ENCODE measurements around the gene TADA1.
"Not testable (repeated sequence)": the region's sequence is repeated elsewhere in the genome, so short reads cannot be mapped to it uniquely, and the experiment has no call there.

Gene TADA1

DNA sequence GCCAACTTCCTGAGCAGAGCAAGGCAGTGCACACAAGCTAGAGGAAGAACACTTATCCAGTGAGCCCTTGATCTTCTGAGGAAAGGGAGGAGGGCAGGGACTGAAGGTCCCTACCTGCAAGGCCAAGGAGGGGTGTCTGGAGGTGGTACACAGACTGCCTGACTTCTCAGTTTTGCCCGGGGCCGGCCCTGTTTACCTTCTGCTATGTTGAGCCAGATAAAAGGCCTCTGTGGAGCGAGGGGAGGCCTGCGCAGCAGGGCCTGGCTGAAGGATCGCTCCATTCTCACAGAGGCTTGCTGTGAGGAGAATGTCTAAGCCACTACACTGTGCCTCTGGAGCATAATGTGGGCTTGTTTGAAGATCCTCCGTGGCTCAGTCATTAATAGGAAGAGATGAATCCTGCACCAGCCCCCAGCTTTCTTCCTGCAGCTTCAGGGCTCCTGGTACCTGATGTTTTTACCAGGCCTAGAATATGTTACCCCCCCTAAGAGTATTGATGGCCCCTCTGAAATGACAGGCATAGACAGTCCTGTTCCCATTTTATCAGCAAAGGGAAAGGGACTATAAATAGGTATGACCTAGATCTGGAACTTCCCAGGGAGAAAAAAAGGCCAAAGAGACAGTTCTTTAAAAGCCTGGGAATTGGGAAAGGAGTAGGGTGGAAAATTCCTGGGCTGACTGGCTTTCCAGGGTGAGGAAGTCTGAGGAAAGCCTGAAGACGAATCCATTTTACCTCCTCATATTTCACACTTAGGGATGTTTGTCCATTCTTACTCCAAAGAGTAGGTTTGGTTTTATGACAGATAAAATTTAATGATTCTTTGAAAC is 32.1 kb downstream of the TADA1 start:
- DNase-seq (ENCODE audit: low read depth), result no peak

DNA sequence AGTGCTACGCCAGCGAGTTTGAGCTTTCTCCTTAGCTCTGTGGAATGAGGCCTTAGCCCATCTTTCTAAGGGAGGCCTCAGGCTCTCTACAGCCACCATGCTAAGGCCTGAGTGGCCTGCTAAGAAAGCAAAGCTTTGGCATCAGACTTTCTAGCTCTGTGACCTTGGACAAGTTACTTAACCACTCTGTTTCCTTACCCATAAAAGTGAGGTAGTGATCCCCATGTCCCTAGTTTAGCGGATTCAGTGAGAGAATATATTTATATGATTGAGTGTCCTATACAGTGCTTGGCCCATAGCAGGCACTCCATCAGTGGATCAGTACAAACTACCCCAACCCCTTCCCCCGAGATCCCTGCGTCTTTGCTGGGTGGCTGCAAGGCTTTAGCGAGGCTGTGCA is 32.7 kb downstream of the TADA1 start:
- DNase-seq (ENCODE audit: low read depth), result no peak

DNA sequence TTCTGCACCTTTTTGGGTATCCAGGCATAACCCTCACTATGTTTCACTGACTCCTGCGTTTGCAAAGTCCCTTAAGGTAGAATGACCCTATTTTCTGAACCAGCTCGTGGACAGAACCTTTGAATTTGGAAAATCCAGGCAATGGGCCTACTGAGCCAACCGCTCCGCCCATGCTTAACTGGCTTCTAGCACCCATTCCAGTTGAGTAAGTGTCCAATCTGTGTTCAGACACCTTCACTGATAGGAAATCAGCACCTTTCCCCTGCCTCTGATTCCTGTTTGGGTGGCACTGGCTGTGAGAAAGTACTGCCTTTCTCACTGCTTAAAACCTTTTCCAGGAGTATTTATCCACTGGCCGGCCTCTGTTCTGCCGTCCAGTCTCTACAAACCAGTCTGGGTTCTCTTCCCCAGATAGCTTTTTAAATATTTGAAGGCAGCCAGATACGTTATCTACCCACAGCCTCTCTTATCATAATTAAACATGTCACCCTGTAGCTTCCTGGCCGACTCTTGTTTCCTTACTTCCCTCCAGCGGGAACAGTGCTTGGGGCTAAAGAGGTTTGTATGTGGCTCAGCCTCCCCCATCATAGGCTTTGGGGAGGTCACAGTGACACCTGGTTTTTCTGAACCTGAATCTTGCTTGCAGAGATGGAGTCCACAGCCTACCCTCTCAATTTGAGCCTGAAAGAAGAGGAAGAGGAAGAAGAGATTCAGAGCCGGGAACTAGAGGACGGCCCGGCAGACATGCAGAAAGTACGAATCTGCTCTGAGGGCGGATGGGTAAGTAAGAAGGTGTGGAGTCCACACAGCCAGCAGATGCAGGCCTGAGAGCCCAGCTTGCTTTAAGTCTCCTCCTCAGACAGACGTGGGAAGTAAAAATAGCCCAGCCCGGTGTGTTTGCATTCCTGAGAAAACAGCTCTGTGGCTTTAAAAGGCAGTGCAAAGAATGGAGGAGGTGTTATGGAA is 35.5 kb downstream of the TADA1 start:
- DNase-seq (ENCODE audit: low read depth), result no peak

DNA sequence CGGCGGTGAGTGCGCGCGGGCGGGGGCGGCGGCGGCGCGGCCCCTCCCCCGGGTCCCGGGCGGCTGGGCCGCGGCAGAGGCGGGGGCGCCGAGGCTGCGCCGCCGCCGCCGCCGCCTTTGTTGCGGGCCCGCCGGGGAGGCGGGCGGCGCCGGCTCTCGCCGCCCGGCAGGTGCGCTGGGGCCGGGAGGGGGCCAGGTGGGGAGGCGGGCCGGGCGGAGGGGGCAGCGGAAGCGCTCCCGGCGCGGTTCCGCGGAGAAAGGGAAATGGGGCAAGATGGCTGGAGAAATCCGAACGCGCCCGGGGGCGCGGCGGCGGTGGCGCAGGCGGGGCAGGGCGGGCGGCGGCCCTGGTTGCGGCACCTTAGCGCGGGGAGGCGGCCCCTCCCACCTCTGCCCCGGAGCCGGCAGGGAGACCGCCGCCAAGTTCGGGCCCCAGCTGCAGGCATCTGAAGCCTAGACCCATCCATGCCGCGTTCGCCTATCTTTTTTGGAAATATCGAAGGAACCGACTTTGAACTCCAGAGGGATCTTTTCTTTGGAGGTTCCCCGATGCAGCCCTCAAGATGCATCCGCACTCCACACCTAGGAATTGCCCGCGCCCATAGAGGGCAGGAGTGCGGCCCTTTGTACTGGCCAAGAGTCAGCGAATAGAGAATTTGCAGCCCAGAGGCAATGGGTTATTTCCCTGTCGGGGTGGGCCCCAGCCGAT is 36.3 kb downstream of the TADA1 start:
- peak; percentile 48 for DNase-seq (ENCODE audit: low read depth)

DNA sequence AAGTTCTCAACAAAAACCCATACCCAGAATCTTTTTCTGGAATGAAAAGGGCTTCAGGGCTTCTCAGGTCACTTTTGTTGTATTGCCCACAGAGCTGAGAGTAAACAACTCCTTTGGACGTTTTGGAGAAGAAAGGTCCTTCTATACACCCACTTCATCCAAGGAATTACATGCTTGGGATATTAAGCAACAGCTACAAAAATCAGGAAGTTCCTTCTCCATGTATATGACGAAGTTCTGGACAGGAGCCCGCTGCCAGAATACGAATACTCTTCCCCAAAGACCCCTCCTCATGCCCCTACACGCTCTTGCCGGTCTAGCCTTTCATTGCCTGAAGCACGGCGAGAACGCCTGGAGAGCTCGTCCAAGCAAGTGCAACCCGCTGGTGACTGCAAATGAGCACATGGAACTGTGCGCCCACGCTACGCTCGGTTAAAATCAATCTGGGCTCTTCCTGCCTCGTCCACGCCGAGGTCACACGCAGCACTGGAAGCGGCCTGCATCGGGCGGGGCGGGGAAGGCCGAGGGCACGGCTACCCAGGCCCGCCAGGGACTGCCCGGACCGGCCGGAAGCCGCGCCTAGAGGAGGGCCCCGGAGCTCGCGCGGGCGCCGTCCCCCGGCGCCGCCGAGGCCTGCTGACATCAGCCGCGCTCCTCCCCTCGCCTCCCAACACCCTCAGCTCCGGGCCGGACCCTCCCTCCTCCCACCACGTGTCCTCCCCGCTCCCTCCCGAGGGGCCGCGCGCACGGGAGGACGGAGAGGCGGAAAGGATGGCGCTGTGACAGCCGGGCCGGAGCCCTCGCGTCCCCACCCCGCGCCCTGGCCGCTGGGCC is 37.1 kb downstream of the TADA1 start, which contains the start of gene POGK:
Gene POGK (plus strand): TSS at position 710 of the 834 bp plus-strand sequence. CDS start 1,482 bp downstream, outside the sequence.
- peak; percentile 65 for DNase-seq (ENCODE audit: low read depth)

DNA sequence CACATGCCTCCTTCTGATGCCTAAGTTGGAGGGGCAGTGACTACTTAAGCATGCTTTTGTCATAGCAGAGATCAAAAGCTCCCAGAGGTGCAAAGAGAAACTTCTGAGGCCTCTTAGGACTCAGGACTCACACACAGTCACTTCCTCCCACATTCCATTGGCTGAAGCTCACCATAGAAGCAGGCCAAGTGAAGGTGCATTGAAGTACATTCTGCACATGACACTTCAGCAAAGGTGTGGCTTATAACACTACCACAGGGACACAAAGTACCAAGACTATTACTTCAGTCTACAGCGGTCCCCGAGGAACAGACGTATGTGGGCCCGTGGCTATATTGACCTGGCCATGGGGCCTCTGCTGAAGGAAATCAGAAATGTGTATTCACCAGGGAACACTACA is 39.3 kb downstream of the TADA1 start:
- no peak for DNase-seq (ENCODE audit: low read depth)

DNA sequence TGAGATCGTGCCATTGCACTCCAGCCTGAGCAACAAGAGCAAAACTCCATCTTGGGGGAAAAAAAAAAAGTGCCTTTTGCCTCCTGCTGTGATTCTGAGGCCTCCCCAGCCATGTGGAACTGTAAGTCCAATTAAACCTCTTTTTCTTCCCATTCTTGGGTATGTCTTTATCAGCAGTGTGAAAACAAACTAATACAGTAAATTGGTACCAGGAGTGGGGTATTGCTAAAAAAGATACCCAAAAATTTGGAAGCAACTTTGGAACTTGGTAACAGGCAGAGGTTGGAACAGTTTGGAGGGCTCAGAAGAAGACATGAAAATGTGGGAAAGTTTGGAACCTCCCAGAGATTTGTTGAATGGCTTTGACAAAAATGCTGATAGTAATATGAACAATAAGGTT is 46.3 kb downstream of the TADA1 start:
- not testable (repeated sequence) for DNase-seq (ENCODE audit: low read depth)

DNA sequence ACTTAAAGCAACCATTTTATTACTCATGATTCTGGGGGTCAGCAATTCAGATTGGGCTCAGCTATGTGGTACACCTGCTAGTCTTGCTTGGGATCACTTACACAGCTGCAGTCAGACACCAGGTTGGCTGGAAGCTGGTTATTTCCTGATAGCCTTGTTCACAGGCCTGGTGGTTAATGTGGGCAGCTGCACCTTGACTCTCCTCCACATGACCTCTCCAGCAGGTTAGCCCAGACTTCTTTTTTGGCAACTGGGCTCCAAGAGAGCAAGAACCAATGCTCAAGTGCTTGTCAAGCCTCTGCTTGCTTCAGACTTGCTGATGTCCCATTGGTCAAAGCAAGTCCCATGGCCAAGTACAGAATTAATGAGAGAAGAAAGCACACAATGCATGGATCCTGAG is 48.6 kb downstream of the TADA1 start:
- no peak for DNase-seq (ENCODE audit: low read depth)

DNA sequence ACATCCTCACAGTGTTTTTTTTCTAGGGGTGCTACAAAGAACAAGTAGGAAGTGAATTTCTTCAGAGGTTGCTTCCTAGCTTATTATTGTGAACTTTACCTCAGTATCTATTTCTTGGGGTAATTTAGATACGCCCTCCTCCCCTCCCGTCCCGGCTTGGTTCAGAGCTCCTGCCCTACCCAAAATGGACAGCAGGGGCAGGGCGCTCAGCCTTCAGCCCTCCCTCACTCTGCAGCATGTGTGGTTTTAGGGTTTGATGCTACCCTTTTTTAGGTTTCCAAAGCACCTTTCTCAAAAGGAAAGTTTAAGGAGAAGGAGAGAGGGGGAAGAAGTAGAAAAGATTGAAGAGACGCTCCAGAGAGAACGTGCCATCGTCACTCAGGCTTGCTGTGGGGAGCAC is 53.7 kb downstream of the TADA1 start:
- no peak for DNase-seq (ENCODE audit: low read depth)

DNA sequence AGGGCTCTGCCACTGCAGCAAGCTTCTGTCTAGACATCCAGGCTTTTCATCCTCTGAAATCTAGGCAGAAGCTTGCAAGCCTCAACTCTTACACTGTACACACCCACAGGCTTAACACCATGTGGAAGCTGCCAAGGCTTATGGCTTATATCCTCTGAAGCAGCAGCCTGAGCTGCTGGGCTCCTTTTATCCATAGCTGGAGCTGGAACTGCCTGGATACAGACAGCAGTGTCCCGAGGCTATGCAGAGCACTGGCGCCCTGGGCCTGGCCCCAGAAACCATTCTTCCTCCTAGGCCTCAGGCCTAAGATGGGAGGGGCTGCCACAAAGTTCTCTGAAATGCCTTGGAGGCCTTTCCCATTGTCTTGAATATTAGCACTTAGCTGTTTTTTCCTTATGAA is 56.1 kb downstream of the TADA1 start:
- DNase-seq (ENCODE audit: low read depth), result no peak

DNA sequence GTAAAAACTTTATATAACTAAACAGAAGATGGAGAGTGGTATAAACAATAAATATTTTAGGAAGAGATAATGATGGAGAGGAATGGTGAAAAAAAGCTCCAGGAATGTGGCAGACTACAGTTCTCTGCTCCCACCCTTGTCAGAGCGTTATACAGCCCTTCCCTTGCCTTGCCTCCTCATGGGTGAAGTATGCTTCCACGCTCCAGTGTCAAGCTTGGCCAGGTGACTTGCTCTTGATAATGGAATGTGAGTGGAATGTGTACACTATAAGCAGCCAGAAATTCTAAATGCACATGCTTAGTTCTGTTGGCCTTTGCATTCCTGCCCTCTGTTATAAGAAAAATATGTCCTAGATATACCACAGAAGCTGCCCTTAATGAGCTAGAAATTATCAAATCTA is 61.5 kb downstream of the TADA1 start:
- DNase-seq (ENCODE audit: low read depth), result no peak

DNA sequence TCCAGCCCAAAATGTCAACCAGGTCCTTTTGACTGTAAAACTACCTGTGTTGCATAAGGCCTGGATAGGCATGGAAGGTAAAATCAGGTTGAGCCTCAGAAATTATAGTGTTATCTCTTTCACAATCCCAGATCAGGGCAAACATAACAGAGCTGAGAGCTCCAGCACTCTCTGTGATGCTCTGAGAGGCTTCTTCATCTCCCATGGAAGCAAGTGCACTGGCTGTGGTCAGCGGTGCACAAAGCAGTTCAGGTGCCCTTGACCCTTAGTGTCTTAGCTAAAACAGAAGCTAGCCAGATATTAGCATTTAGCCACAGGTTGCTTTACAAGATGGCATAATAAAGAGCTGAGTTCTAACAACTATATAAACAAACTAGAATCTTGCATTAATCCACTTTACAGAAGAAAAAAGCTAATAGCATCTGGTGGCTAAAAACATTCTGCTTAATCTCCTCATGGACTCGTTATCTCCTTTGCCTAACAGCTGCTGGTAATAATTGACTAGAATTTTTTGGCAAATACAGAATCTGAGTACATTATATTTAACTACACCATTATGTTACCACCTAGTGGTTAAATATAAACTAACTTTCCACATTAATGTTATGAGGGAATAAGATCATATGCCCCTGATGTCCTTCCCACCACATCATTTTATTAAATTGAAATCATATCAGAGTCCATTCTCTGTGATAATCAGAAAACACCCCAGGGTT is 62.4 kb downstream of the TADA1 start:
- DNase-seq (ENCODE audit: low read depth), result no peak

DNA sequence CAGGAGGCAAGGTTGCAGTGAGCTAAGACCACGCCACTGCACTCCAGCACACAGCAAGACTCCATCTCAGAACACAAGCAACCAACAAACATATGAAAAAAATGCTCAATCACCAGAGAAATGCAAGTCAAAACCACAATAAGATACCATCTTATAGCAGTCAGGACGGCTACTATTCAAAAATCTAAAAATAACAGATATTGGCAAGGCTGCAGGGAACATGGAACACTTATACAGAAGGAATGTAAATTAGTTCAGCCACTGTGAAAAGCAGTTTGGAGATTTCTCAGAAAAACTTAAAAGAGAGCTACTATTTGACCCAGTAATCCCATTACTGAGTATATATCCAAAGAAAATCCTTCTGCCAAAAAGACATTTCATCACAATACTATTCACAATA is 64.4 kb downstream of the TADA1 start:
- DNase-seq (ENCODE audit: low read depth), result no peak

DNA sequence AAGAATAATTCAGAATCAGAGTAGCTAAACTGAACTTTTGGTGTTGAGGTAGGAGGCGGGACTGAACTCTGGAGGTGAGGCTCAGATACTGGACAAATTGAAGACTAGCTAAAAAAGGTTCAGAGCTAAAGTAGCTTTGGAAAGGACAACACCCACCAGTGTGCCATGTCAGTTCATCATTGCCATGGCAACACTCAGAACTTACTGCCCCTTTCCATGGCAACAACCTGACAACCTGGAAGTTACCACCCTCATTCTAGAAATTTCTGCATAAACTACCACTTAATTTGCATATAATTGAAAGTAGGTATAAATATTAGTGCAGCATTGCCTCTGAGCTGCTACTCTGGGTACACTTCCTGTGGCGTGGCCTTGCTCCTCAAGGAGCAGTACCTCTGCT is 67.1 kb downstream of the TADA1 start:
- DNase-seq (ENCODE audit: low read depth), result no peak

Measured in T follicular helper cell (primary cell).